22Rv1 (cell line): ENCODE data around the gene LRRTM4.

Source experiments
- H3K27ac ChIP-seq: fragments of 450-650 bp; 2 replicates; pipeline ENCODE4 v1.5.1; 2017
- CTCF ChIP-seq: fragments of 450-650 bp; IDR thresholded peaks from 2 replicates; pipeline ENCODE4 v1.5.1; 2017; ENCODE audit warnings: mild to moderate bottlenecking
- ZFX ChIP-seq: fragments of 450-650 bp; IDR thresholded peaks from 2 replicates; pipeline ENCODE4 v1.6.1; 2017; ENCODE audit warnings: antibody characterized with exemption, borderline replicate concordance

LRRTM4 gene

GRCh38 chr2:77434880-77435279 is 87.3 kb downstream of the LRRTM4 start:
- TF ChIP-seq ZFX: no peak
- peak; percentile 57 for TF ChIP-seq CTCF
- no peak overlapping the region for H3K27ac ChIP-seq

- no peak for TF ChIP-seq ZFX
- no peak for TF ChIP-seq CTCF
Observed at GRCh38 chr2:77428946-77429345, 93.2 kb downstream of the LRRTM4 start.

GRCh38 chr2:77421971-77422370 is 100.2 kb downstream of the LRRTM4 start:
- no peak for TF ChIP-seq ZFX
- no peak for TF ChIP-seq CTCF
- H3K27ac ChIP-seq: no peak overlapping the region

More at GRCh38 chr2:77428946-77429345, 93.2 kb downstream of the LRRTM4 start:
- H3K27ac ChIP-seq: no peak overlapping the region

GRCh38 chr2:77418537-77418936 is 103.6 kb downstream of the LRRTM4 start:
- no peak overlapping the region for H3K27ac ChIP-seq
- TF ChIP-seq ZFX: no peak
- TF ChIP-seq CTCF: no peak

- H3K27ac ChIP-seq: no peak overlapping the region
- TF ChIP-seq CTCF: no peak
- no peak for TF ChIP-seq ZFX
Observed at GRCh38 chr2:77404189-77404588, 118.0 kb downstream of the LRRTM4 start.

GRCh38 chr2:77398970-77399600 is 123.1 kb downstream of the LRRTM4 start:
- no peak for TF ChIP-seq ZFX
- TF ChIP-seq CTCF: no peak
- no peak overlapping the region for H3K27ac ChIP-seq

- H3K27ac ChIP-seq: no peak overlapping the region
- TF ChIP-seq CTCF: no peak
- no peak for TF ChIP-seq ZFX
Observed at GRCh38 chr2:77397763-77398162, 124.4 kb downstream of the LRRTM4 start.
